GM18498 (cell line): ENCODE results near the gene CHRNG.
"Not testable (repeated sequence)": the region's sequence is repeated elsewhere in the genome, so short reads cannot be mapped to it uniquely, and the experiment has no call there.

Source experiments
- ATAC-seq: cut with Tn5 transposase; IDR thresholded peaks from one replicate; pipeline ENCODE4 v1.9.1; 2021; ENCODE audit warnings: mild to moderate bottlenecking, moderate library complexity; ENCODE audit not compliant: unreplicated experiment

CHRNG gene

DNA sequence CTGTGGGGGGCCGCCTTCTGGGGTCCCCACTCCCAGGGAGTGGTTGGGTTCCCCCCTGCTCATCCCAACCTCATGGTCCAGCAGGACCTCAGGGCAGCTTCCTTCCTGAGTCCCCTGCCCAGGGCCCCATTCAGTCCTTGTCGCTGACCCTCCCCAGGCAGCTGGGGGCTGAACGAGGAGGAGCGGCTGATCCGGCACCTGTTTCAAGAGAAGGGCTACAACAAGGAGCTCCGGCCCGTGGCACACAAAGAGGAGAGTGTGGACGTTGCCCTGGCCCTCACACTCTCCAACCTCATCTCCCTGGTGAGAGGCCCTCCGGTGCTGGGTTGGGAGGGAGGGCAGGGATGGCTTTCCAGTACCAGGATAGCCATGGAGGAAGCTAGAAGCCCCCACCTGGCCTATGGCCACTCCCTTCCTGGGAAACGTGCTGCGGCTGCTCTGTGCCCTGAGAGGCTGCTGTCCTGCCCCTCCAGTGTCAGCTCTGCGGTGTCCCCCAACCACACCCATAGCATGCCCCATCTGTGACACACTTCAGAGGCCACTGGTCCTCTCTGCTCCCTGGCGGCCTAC is 13.0 kb upstream of the CHRNG start:
- no peak for ATAC-seq

DNA sequence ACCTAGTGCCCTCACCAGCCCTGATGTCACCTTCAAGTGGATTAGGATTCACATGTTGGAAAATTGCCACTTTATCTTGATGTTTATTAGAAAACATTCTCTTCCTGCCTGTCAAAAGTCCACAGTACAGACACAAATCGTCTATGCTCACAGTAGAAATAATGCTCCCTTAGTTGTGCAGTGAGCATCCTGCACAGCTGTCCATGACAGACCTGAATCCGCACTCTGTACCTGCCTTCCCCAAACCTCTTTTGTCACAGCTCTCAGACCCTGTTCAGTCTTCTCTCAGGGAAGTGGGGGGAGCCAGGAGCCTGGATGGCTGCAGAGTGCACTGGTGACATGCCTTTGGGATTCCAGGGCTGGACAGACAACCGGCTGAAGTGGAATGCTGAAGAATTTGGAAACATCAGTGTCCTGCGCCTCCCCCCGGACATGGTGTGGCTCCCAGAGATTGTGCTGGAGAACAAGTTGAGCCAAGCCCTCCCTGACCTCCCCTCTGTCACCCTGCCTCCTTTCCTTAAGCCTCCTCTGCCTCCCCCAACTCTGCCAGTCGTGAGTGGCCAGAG is 11.5 kb upstream of the CHRNG start:
- ATAC-seq = no peak

DNA sequence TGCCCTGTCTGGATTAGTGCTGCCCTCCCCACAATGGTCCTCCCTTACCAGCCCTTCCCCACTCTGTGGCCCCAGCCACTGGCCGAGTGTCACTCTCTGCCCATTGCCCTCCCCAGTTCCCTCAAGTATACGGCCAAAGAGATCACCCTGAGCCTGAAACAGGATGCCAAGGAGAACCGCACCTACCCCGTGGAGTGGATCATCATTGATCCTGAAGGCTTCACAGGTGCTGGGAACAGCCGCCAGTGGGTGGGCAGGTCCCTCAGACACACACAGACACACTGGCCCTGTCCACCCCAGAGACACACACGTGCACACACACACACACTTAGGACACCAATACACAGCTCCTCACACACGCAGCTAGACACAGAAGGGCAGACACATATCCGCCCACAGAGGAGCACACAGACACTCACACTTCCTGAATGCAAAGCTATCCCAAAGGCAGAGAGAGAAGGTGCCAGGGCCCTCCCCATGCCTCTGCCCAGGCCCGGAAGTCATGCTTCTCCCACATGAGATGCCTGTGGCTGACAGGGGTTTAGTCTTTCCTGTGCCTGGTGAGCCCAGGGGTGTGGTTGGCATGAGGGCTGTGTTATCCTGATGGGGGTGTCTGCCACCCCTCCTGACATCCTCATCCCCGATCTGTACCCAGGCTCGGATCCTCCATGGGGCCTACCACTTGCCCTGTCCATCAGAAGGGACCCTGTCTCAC is 10.6 kb upstream of the CHRNG start:
- ATAC-seq = no peak

DNA sequence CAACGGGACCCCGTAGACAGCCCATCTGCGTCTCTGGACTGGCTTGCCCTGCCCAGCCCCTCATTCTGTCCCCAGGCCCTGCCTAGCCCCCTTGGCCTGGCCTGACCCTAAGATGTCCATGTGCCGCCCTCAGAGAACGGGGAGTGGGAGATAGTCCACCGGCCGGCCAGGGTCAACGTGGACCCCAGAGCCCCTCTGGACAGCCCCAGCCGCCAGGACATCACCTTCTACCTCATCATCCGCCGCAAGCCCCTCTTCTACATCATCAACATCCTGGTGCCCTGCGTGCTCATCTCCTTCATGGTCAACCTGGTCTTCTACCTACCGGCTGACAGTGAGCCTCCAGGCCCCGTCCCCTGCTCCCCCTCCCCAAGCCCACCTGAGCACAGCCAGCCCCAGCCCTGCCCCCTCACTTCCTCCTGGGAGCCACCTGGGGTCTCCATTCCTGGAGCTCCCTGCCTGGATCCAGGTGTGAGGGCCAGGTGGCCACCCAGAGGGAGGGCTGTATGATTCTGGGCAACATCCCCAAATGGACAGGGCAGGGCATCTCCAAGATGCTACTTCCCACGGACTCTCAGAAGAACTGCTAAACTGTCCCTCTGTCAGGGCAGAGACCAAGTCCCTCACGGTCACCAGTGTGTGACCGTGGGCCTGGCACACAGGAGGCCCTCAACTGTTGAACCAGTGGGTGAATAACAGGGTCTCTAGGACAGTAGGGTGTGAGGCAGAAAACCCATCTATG is 9.5 kb upstream of the CHRNG start:
- ATAC-seq = no peak

DNA sequence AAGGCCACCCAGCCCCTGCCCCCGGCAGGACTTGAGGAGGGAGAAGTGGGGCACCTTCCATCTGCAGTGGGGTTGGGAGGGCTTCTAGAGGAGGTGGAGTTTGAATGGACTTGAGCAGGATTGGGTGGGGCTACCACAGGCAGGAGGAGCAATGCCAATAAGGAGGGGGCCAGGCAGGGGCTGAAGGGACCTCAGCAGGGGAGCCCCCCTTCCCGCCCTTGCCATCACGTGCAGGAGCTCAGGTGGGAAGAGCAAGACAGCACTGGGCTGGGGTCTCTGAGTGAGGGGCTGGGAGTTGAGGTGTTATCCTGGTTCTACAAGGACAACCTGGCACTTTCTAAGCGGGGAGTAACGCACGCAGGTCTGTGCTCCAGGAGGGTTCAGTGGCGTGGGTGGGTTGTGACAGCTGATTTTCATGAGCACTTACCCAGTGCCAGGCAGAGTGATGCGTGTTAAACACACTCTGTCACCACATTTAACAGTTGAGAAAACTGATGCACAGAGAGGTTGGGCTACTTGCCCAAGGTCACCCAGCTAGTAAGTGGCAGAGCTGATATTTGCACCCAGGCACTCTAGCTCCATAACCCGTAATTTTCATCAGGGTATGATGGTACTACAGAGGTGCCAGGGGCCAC is 8.7 kb upstream of the CHRNG start:
- ATAC-seq = no peak

DNA sequence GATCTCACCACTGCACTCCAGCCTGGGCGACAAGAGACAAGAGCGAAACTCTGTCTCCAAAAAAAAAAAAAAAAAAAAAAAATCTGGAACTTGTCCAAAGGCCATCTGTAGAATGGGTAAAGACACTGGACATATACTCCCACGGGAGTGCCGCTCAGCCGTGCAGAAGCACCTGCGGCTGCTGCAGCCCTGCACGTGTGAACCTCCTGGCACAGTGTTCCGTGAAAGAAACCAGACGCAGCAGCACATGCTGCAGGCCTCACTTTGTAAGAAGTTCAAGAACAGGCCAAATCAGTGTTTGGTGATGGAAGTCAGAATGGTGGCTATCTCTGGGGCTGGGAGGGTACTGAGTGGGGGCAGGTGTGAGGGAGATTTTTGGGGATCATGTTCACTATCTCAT is 7.1 kb upstream of the CHRNG start:
- no peak for ATAC-seq

DNA sequence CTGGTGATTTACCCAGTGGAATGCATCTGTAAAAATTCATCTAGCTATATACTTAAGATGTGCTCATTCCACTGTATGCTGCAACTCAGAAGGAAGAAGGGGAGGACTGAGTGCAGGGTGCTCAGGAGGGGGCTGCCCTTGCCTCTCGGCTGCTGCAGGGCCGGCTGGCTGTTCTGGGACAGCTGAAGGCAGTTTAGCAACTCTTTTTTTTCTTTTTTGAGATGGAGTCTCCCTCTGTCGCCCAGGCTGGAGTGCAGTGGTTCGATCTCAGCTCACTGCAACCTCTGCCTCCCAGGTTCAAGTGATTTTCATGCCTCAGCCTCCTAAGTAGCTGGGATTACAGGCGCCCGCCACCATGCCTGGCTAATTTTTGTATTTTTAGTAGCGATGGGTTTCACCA is 6.7 kb upstream of the CHRNG start:
- ATAC-seq = not testable (repeated sequence)

DNA sequence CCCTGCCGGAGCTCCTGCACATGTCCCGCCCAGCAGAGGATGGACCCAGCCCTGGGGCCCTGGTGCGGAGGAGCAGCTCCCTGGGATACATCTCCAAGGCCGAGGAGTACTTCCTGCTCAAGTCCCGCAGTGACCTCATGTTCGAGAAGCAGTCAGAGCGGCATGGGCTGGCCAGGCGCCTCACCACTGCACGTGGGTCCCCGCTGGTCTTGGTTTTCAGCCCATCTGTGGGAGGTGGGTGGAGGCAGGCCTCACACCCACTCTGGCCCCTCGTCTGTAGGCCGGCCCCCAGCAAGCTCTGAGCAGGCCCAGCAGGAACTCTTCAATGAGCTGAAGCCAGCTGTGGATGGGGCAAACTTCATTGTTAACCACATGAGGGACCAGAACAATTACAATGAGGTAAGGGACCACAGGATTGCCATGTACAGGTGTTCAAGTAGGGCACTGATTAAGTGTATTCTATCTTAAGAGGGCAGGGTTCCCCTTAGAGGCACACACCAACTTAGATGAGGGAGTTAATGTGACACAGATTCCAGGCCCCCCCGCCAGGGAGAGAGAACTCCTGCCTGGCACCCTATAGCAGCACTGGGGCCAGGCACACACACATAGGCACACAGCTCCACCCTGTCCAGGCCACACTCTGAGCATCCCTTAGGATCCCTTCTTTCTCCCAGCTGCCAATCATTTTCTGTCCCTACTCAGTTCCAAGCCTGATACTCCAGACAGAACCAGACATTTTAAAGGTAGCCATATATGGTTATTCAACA is 5.4 kb upstream of the CHRNG start:
- ATAC-seq = no peak

DNA sequence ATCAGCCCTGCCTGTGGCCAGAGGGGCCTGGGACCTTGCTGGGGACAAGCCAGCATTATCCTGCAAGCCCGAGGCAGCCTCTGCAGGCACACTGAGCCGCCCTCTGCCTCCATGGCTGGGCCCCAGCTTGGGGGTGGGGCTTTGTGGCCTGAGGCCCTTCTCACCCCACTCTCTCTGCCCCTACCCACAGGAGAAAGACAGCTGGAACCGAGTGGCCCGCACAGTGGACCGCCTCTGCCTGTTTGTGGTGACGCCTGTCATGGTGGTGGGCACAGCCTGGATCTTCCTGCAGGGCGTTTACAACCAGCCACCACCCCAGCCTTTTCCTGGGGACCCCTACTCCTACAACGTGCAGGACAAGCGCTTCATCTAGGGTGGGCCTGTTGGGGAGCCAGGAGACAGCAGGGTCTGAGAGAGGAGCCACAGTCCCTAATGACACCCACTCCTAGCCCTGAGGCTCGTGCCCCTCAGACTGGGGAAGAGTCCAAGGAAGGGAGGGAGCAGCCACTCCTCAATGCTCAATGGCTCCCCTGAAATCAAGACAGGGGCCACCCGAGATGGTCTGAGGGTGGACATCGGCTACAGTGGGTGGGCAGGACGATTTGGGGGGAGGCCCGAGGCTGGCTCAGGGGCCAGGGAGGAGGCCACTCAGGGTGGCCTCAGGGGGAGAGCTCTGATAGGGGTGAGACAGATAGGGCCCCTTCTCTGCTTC is 4.4 kb upstream of the CHRNG start:
- ATAC-seq = no peak

DNA sequence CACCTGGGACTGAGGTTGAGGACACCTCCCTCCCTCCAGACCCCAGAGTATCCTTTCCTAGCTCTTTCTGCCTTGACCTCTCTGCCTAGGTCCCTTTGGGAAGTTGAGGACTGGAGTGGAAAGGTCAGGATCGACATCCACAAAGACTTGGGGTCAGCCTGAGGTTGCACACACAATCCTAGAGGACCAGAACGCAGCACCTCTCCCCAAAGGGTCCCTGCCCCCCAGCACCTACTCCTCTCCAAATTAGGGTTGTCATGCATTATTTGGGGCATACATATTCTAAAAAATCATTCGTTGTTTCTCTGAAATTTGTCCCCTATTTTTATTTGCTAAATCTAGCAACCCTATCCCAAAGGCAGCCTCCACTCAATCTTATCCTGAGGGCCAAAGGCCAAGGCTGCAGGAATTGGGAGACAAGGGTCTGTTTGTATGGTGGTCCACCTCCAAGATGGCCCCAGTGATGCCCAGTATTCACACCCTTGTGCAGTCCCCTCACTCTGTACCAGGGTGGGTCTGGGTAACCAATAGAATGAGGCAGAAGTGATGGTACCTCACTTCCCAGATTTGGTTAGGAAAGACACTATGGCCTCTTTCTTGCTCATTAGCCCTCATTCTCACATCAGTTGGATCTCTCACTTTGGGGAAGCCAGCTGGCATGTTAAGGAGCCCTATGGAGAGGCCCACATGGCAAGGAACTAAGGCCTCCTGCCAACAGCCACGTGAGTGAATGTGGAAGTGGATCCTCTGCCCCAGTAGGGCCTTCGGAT is 3.5 kb upstream of the CHRNG start:
- no peak for ATAC-seq

DNA sequence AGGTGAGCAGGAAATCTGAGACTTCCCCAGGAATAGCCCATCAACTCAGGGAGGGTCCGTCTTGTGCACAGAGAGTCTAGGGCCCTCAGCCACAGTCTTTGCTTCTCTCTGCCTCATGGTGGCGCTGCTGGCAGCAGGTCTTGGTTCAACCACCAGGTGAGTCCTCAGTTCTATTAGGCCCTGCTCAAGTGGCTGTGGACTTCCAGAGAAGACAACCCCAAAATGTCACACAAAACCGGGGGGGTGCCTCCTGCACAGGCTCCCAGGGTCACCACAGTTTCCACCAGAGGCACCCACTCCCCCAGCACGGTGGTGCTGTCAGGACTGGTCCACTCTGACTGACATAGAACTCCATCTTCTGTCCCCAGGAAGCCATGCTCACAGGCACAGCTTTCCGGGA is 2.4 kb upstream of the CHRNG start:
- no peak for ATAC-seq

DNA sequence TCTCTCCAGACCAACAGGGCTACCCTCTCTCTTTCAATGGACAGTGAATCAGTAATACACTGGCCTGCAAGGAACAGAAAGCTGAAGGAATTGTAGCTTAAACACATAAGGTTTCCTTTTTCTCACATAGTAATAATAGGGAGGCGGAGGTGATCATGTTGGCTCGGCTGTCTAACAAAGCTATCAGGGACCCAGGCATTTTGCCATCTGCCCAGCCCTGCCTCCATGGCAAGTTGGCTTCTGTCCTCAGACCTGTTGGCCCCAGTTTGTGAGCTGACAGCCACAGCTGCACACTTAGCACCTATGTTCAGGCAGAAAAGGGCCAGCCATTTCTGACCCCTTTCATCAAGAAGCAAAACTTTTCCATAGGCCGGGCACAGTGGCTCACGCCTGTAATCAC is 2.0 kb upstream of the CHRNG start:
- ATAC-seq = no peak

DNA sequence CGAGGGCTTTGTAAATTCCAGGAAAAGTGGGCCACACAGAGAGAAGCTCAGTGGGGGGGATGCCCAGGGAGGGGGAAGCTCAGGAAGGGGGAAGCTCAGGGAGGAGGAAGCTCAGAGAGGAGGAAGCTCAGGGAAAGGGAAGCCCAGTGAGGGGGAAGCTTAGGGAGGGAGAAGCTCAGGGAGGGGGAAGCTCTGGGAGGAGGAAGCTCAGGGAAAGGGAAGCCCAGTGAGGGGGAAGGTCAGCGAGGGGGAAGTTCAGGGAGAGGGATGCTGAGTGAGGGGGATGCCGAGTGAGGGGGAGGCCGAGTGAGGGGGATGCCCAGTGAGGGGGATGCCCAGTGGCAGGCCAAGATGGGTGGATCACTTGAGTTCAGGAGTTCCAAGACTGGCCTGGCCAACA is 821 bp upstream of the CHRNG start:
- ATAC-seq = no peak

DNA sequence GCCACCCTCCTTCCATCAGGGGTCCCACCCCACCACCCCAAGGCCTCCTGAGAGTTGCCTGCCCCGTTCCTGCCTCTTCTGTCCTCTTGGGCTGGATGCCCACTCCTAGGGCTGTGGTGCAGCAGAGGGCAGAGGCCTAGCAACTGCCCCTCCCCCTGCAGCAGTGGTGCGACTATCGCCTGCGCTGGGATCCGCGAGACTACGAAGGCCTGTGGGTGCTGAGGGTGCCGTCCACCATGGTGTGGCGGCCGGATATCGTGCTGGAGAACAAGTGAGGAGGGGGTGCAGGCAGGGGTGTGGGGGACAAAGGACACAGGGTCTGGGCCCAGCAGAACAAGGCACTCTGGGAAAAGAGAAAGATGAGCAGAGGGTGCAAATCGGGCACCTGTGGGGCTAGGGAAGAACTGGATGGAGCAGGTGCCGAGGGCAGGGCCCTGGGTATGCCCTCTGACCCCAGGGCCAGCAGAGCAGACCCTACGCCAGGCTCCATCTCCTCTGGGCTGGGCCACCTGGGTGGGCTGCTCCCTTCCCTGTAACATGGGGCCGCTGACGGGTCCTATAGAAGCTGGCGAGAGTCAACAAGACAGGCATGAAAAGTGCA is 1.0 kb downstream of the CHRNG start:
- ATAC-seq = no peak

DNA sequence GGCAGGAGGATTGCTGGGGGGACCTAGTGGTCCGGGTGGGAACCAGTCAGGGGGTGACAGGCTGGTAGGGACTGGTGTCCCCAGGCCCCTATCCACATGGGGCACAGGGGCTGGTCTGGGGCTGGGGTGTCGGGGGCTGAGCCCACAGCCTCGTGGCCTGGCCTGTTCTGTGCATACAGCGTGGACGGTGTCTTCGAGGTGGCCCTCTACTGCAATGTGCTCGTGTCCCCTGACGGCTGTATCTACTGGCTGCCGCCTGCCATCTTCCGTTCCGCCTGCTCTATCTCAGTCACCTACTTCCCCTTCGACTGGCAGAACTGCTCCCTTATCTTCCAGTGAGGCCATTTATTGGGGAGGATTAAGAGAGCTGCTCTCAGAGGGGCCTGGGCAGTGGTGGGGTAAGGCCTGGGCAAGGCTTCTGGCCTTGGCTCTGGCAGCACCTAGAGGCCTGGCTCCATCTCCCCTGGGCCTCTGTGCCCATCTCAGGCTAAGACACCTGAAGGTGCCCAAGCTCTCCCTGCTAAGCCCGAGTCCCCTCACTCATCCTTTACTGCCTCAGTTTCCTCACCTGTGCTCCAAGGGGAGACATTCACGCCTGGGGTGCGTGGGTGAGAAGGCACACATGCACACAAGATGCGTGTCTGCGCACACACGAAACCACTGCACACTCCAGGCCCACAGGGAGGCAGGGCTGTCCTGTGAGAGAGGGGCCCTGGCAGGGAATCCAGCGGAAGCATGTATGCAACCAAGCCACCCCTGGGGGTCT is 1.9 kb downstream of the CHRNG start:
- no peak for ATAC-seq

DNA sequence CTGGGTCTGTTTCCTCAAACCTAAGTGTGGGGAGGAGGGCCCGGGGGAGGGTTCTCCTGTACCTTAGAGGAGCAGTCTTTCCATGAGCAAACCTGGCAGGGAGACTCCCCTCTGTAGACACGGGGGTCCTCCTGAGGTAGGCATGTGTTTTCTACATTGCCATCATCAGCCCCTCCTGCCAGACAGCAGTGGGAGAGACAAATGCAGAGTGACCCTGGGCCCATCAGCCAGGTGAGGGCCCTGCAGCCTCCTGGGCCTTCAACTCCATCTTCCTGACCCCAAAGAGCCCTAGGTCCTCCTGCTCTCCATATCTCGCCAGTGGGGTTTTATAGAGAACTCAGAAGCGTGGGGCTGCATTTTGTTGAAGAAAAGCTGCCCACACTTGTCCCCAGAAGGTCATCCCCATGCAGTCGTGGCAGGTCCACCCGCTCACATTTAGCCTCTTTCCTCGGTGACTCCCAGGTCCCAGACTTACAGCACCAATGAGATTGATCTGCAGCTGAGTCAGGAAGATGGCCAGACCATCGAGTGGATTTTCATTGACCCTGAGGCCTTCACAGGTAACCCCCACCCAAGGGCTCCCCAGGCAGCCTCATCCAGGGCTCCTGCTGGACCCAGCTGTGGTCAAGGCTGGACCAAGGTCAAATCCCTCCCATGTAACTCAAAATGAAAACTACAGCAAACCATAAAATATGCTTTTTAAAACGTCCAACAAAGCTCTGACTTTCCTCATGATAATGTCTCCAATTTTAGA is 2.6 kb downstream of the CHRNG start:
- no peak for ATAC-seq

DNA sequence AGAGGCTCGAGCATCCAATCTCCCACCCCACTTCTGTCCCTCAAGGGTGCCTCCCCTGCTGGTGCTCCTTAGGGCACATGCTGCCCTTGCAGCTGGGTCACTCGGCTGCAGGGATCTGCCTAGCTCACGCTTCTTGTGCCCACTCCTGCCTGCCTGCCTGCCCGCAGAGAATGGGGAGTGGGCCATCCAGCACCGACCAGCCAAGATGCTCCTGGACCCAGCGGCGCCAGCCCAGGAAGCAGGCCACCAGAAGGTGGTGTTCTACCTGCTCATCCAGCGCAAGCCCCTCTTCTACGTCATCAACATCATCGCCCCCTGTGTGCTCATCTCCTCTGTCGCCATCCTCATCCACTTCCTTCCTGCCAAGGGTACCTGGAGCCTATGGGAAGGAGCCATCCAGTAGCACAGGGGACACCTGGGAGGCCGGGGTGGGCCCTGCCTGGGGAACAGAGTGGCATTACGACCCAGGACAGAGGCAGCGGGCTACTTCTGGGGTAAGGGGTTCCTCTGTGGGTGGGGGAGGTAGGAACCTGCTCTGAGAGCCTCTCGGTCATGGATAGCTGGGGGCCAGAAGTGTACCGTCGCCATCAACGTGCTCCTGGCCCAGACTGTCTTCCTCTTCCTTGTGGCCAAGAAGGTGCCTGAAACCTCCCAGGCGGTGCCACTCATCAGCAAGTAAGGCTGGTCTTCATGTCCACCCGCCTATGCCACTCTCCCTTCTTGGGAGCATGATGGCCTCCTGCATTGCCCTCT is 3.4 kb downstream of the CHRNG start:
- no peak for ATAC-seq
